Neural crest cell (in vitro differentiated cells): ENCODE results near the gene PNPLA2. TPM values are rescaled to one million over a fixed set of nuclear protein-coding genes. Genes with fewer than 3 reads are reported as not detected.

Experiments
- DNase-seq: peaks from one replicate; pipeline ENCODE4 v3.0.0; 2021; ENCODE audit warnings: low read depth, mixed read lengths, low spot score
- H3K27ac Mint-ChIP-seq: one replicate; pipeline ENCODE4 v1.8.0; 2021; ENCODE audit warnings: mild to moderate bottlenecking, mixed read lengths; ENCODE audit not compliant: unreplicated experiment
- H3K27me3 Mint-ChIP-seq: 2 replicates; pipeline ENCODE4 v1.8.0; 2021; ENCODE audit warnings: low read depth, mild to moderate bottlenecking, mixed read lengths
- H3K36me3 Mint-ChIP-seq: 2 replicates; pipeline ENCODE4 v1.8.0; 2021; ENCODE audit warnings: low read depth, mild to moderate bottlenecking, mixed read lengths
- H3K4me1 Mint-ChIP-seq: 2 replicates; pipeline ENCODE4 v1.8.0; 2021; ENCODE audit warnings: mixed read lengths
- H3K4me3 Mint-ChIP-seq: one replicate; pipeline ENCODE4 v1.8.0; 2021; ENCODE audit warnings: mild to moderate bottlenecking, mixed read lengths
- H3K9me3 Mint-ChIP-seq: 2 replicates; pipeline ENCODE4 v1.8.0; 2021; ENCODE audit warnings: mixed read lengths
- CTCF ChIP-seq: fragments of 200-600 bp; sonication (generic); conservative IDR thresholded peaks from 2 replicates; pipeline ENCODE4 v1.5.0; 2021; ENCODE audit warnings: antibody characterized with exemption, mild to moderate bottlenecking
- total RNA-seq: library from RNA; stranded (reverse); gene quantifications from 2 replicates; pipeline ENCODE4 v1.2.1, GENCODE V29; 2021

Gene PNPLA2
- total RNA-seq, 1 donor from 2014 or later: 34.5 TPM

- no peak for TF ChIP-seq CTCF
- Mint-ChIP-seq H3K27ac (peak overlapping the region; percentile 71), H3K4me1 (peaks cover 4% of the 10 kb centered on the region), H3K4me3 (no peak overlapping the region), H3K9me3 (no peaks in the 10 kb centered on the region), H3K36me3 (no peaks in the 10 kb centered on the region), H3K27me3 (no peaks in the 10 kb centered on the region)
- DNase-seq: no peak
Measured at GRCh38 chr11:865462-866430, 47.0 kb downstream of the PNPLA2 start.

GRCh38 chr11:866481-866880 is 47.8 kb downstream of the PNPLA2 start:
- DNase-seq: no peak
- H3K4me3 Mint-ChIP-seq: no peak overlapping the region
- no peaks in the 10 kb centered on the region for H3K27me3 Mint-ChIP-seq
- TF ChIP-seq CTCF: no peak
- H3K9me3 Mint-ChIP-seq: no peaks in the 10 kb centered on the region
- peaks cover 4% of the 10 kb centered on the region for H3K4me1 Mint-ChIP-seq
- no peaks in the 10 kb centered on the region for H3K36me3 Mint-ChIP-seq
- H3K27ac Mint-ChIP-seq: no peak overlapping the region

GRCh38 chr11:867856-868358 is 49.2 kb downstream of the PNPLA2 start:
- Mint-ChIP-seq H3K4me3 (no peak overlapping the region), H3K9me3 (no peaks in the 10 kb centered on the region), H3K4me1 (peaks cover 4% of the 10 kb centered on the region), H3K27ac (no peak overlapping the region), H3K27me3 (no peaks in the 10 kb centered on the region), H3K36me3 (no peaks in the 10 kb centered on the region)
- no peak for DNase-seq
- no peak for TF ChIP-seq CTCF

GRCh38 chr11:868394-868793 is 49.7 kb downstream of the PNPLA2 start:
- no peaks in the 10 kb centered on the region for H3K36me3 Mint-ChIP-seq
- no peaks in the 10 kb centered on the region for H3K9me3 Mint-ChIP-seq
- DNase-seq: no peak
- TF ChIP-seq CTCF: no peak
- H3K27me3 Mint-ChIP-seq: no peaks in the 10 kb centered on the region
- H3K4me1 Mint-ChIP-seq: peaks cover 4% of the 10 kb centered on the region
- H3K4me3 Mint-ChIP-seq: no peak overlapping the region
- no peak overlapping the region for H3K27ac Mint-ChIP-seq

GRCh38 chr11:868802-869201 is 50.1 kb downstream of the PNPLA2 start:
- no peak overlapping the region for H3K27ac Mint-ChIP-seq
- peaks cover 2% of the 10 kb centered on the region for H3K36me3 Mint-ChIP-seq
- no peaks in the 10 kb centered on the region for H3K9me3 Mint-ChIP-seq
- TF ChIP-seq CTCF: no peak
- H3K27me3 Mint-ChIP-seq: no peaks in the 10 kb centered on the region
- H3K4me1 Mint-ChIP-seq: peaks cover 4% of the 10 kb centered on the region
- no peak for DNase-seq
- H3K4me3 Mint-ChIP-seq: no peak overlapping the region
